ENCODE results near the gene FRMD1. TPM values are rescaled to one million over a fixed set of nuclear protein-coding genes. Genes with fewer than 3 reads are reported as not detected.

The FRMD1 gene
- total and polyA plus RNA-seq, 2 of the 8 experiments (the other 6 are each of a cell fraction or from before 2014, with no cell fraction given): 0.36 TPM; not detected in 1

DNA sequence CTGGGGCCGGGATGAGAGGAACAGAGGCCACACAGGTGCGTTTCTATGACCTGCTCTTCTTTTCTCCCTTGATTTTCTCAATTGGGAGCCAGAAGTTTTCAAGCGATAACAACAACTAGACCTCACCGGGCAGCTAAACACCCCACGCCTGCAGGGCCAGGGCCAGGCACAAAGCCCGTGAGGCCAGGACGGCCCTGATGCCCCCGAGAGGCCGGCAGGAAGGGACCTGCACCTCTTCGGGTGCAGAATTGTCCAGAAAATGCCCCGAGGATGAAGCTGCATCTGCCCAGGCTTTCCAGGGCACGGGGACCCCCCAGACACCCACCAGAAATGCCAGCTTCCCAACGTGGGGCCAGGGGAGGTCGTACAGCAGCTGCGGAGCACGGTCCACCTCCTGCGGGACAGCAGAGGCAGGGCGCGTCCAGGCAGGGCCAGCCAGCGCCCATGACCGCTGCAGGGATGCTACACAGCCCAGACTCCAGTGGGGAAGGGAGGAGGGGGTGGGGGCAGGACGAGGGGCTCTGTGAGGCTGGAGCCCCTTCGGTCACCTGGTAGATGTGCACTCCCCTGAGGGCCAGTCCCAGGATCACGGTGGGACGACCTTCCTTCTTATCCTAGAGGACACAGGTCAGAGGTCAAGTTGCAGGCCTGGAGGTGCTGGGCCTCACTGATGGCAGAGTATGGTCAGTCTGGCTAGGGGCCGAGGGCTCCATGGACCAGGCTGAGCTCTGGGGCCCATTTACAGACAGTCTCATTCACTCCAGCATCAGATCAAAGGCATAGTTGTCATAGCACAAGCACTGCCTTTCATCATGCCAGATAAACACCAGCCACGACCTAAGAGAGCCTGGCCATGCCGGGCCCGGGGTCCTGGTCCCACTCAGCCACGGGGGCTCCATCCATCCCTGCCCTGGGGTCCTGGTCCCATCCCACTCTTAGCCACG lies 16.4 kb downstream of the FRMD1 start (continued):
- no peak for TF ChIP-seq POLR2AphosphoS5 (IDR thresholded peaks at IDR 0.05; ENCODE audit: low read depth, low read length)
- TF ChIP-seq, protein P1, sequence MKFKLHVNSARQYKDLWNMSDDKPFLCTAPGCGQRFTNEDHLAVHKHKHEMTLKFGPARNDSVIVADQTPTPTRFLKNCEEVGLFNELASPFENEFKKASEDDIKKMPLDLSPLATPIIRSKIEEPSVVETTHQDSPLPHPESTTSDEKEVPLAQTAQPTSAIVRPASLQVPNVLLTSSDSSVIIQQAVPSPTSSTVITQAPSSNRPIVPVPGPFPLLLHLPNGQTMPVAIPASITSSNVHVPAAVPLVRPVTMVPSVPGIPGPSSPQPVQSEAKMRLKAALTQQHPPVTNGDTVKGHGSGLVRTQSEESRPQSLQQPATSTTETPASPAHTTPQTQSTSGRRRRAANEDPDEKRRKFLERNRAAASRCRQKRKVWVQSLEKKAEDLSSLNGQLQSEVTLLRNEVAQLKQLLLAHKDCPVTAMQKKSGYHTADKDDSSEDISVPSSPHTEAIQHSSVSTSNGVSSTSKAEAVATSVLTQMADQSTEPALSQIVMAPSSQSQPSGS (IDR thresholded peaks at IDR 0.05; ENCODE audit: low read length): no peak
- TF ChIP-seq CTBP2 (IDR thresholded peaks at IDR 0.05; ENCODE audit: borderline replicate concordance, insufficient read depth, insufficient read length, low read length): no peak
- TF ChIP-seq CEBPB (IDR thresholded peaks at IDR 0.05; ENCODE audit: low read depth, low read length): no peak
- TF ChIP-seq JUND (IDR thresholded peaks at IDR 0.05; ENCODE audit: low read length): no peak
